IPS-15b (cell line): ENCODE measurements around the gene TCF23.
"Not testable (repeated sequence)": the region's sequence is repeated elsewhere in the genome, so short reads cannot be mapped to it uniquely, and the experiment has no call there.

Source experiments
- H3K27me3 ChIP-seq: one replicate; pipeline ENCODE4 v1.6.1; 2013; ENCODE audit warnings: low read length; ENCODE audit not compliant: control insufficient read depth, insufficient read depth
- H3K36me3 ChIP-seq: one replicate; pipeline ENCODE4 v1.6.1; 2013; ENCODE audit warnings: low read length; ENCODE audit not compliant: control insufficient read depth, insufficient read depth
- H3K4me1 ChIP-seq: one replicate; pipeline ENCODE4 v1.6.1; 2013; ENCODE audit warnings: mild to moderate bottlenecking, low read length; ENCODE audit not compliant: control insufficient read depth, insufficient read depth
- H3K4me3 ChIP-seq: one replicate; pipeline ENCODE4 v1.5.1; 2013; ENCODE audit warnings: low read depth, low read length
- H3K9ac ChIP-seq: one replicate; pipeline ENCODE4 v1.6.1; 2013; ENCODE audit warnings: low read depth, mild to moderate bottlenecking, low read length
- H3K9me3 ChIP-seq: one replicate; pipeline ENCODE4 v1.6.1; 2013; ENCODE audit warnings: mild to moderate bottlenecking, low read length; ENCODE audit not compliant: control insufficient read depth, insufficient read depth

The TCF23 gene

GRCh38 chr2:27148801-27149439, at the start of gene TCF23:
Gene TCF23, plus strand, starts transcription at chr2:27149004. Its CDS starts 130 bp downstream, at chr2:27149134.
- Histone ChIP-seq H3K36me3 (no peaks in the 10 kb centered on the region), H3K9me3 (no peaks in the 10 kb centered on the region), H3K4me1 (no peaks in the 10 kb centered on the region), H3K27me3 (no peaks in the 10 kb centered on the region), H3K9ac (no peak within 1 kb of the TSS), H3K4me3 (no peak within 1 kb of the TSS)

- Histone ChIP-seq H3K9me3 (no peaks in the 10 kb centered on the region), H3K36me3 (no peaks in the 10 kb centered on the region), H3K4me1 (no peaks in the 10 kb centered on the region), H3K4me3 (no peak overlapping the region), H3K27me3 (no peaks in the 10 kb centered on the region), H3K9ac (no peak overlapping the region)
These were observed 49.4 kb upstream of the TCF23 start for GRCh38 chr2:27099334-27099955.

- Histone ChIP-seq H3K27me3 (no peaks in the 10 kb centered on the region), H3K4me1 (no peaks in the 10 kb centered on the region), H3K4me3 (no peak overlapping the region), H3K36me3 (no peaks in the 10 kb centered on the region), H3K9me3 (no peaks in the 10 kb centered on the region), H3K9ac (no peak overlapping the region)
These were observed 48.8 kb upstream of the TCF23 start for GRCh38 chr2:27100036-27100435.

GRCh38 chr2:27102329-27102728, 46.5 kb upstream of the TCF23 start:
- H3K9me3 ChIP-seq: no peaks in the 10 kb centered on the region
- no peak overlapping the region for H3K9ac ChIP-seq
- no peaks in the 10 kb centered on the region for H3K27me3 ChIP-seq
- no peaks in the 10 kb centered on the region for H3K4me1 ChIP-seq
- H3K36me3 ChIP-seq: no peaks in the 10 kb centered on the region
- no peak overlapping the region for H3K4me3 ChIP-seq

GRCh38 chr2:27105981-27106380, 42.8 kb upstream of the TCF23 start:
- no peaks in the 10 kb centered on the region for H3K36me3 ChIP-seq
- no peaks in the 10 kb centered on the region for H3K9me3 ChIP-seq
- H3K4me1 ChIP-seq: no peaks in the 10 kb centered on the region
- H3K4me3 ChIP-seq: no peak overlapping the region
- no peak overlapping the region for H3K9ac ChIP-seq
- no peaks in the 10 kb centered on the region for H3K27me3 ChIP-seq

GRCh38 chr2:27108221-27108620, 40.6 kb upstream of the TCF23 start:
- Histone ChIP-seq H3K36me3 (no peaks in the 10 kb centered on the region), H3K9me3 (no peaks in the 10 kb centered on the region), H3K4me3 (no peak overlapping the region), H3K4me1 (no peaks in the 10 kb centered on the region), H3K9ac (no peak overlapping the region), H3K27me3 (no peaks in the 10 kb centered on the region)

GRCh38 chr2:27109083-27109482, 39.7 kb upstream of the TCF23 start:
- Histone ChIP-seq H3K9ac (no peak overlapping the region), H3K27me3 (no peaks in the 10 kb centered on the region), H3K4me1 (no peaks in the 10 kb centered on the region), H3K36me3 (no peaks in the 10 kb centered on the region), H3K9me3 (no peaks in the 10 kb centered on the region), H3K4me3 (no peak overlapping the region)

GRCh38 chr2:27110603-27111352, 38.0 kb upstream of the TCF23 start:
- H3K4me3 ChIP-seq, H3K27me3 ChIP-seq, H3K9me3 ChIP-seq, H3K36me3 ChIP-seq, H3K4me1 ChIP-seq, H3K9ac ChIP-seq: not testable (repeated sequence)

- H3K9me3 ChIP-seq, H3K9ac ChIP-seq, H3K4me3 ChIP-seq, H3K27me3 ChIP-seq, H3K4me1 ChIP-seq, H3K36me3 ChIP-seq: not testable (repeated sequence)
These were observed 37.3 kb upstream of the TCF23 start for GRCh38 chr2:27111392-27112078.

GRCh38 chr2:27115519-27115918, 33.3 kb upstream of the TCF23 start:
- Histone ChIP-seq H3K9me3 (no peaks in the 10 kb centered on the region), H3K36me3 (no peaks in the 10 kb centered on the region), H3K9ac (no peak overlapping the region), H3K4me1 (no peaks in the 10 kb centered on the region), H3K4me3 (no peak overlapping the region), H3K27me3 (peaks cover 33% of the 10 kb centered on the region)

- Histone ChIP-seq H3K27me3 (peaks cover 58% of the 10 kb centered on the region), H3K9me3 (no peaks in the 10 kb centered on the region), H3K4me1 (no peaks in the 10 kb centered on the region), H3K4me3 (peak overlapping the region; percentile 67), H3K36me3 (no peaks in the 10 kb centered on the region), H3K9ac (no peak overlapping the region)
These were observed 30.7 kb upstream of the TCF23 start for GRCh38 chr2:27117995-27118524.
